Endothelial cell of umbilical vein (primary cell): ENCODE measurements around the gene PPP2R5D. TPM values are rescaled to one million over a fixed set of nuclear protein-coding genes. Genes with fewer than 3 reads are reported as not detected.

Source experiments
- BruUV-seq: library from RNA; stranded (reverse); fragments of 400-500 nt; replicated peaks from 2 replicates; lab custom pipeline; 2021; lab: Mats Ljungman, UMichigan
- CTCF ChIA-PET: fragments of 300-600, 350-600 bp; sonication (Branson Sonifier 250); formaldehyde crosslinking; loops from one replicate; lab custom pipeline; 2021; ENCODE audit warnings: antibody characterized with exemption, inconsistent platforms; lab: Charles Lee
- POLR2A ChIA-PET: fragments of 300-600, 350-600 bp; sonication (Branson Sonifier 250); formaldehyde crosslinking; loops from one replicate; lab custom pipeline; 2021; ENCODE audit warnings: antibody characterized with exemption, inconsistent platforms; lab: Charles Lee
- DNase-seq: peaks from one replicate; pipeline ENCODE4 v3.0.0-alpha.2; 2011; ENCODE audit warnings: low read depth, low spot score
- FAIRE-seq: peaks from 2 replicates; lab custom pipeline; 2011; peaks lifted over from hg19 to GRCh38; lab: Jason Lieb, UNC
- H2AFZ ChIP-seq: 2 replicates; pipeline ENCODE4 v1.6.0; 2012; ENCODE audit warnings: low read depth, low read length, control low read depth, inconsistent platforms
- H3K27ac ChIP-seq: 2 replicates; pipeline ENCODE4 v1.5.1; 2011; ENCODE audit warnings: low read depth, mild to moderate bottlenecking, control low read depth, low read length, moderate library complexity; ENCODE audit not compliant: insufficient read depth
- H3K27me3 ChIP-seq, 2 experiments: 2 replicates each; pipeline versions ENCODE4 v1.6.0 to v1.6.1; 2011; ENCODE audit warnings: low read length in 2 of 2, mixed read lengths in 1 of 2; ENCODE audit not compliant: control insufficient read depth in 2 of 2, insufficient read depth in 2 of 2
- H3K36me3 ChIP-seq, 2 experiments: 2 replicates in 1 of 2; 3 replicates in 1 of 2; pipeline ENCODE4 v1.5.1; 2011; ENCODE audit warnings: low read length in 2 of 2, mild to moderate bottlenecking in 1 of 2, moderate library complexity in 1 of 2; ENCODE audit not compliant: control insufficient read depth in 2 of 2, insufficient read depth in 2 of 2; ENCODE audit errors: extremely low read depth in 1 of 2
- H3K4me1 ChIP-seq: 3 replicates; pipeline ENCODE4 v1.5.1; 2011; ENCODE audit warnings: mild to moderate bottlenecking, low read length; ENCODE audit not compliant: control insufficient read depth, insufficient read depth; ENCODE audit errors: extremely low read depth
- H3K4me2 ChIP-seq: 2 replicates; pipeline ENCODE4 v1.6.1; 2011; ENCODE audit warnings: low read length, control low read depth, mixed read lengths; ENCODE audit not compliant: insufficient read depth
- H3K4me3 ChIP-seq, 3 experiments: fragments of 200-600 bp in 1 of 3; sonication (generic), shearing (Covaris generic) in 1 of 3; replicated peaks in 1 of 3; 2 replicates each; pipeline ENCODE4 v1.5.1; 2011 to 2016; ENCODE audit warnings: control low read depth in 3 of 3, low read length in 3 of 3, mild to moderate bottlenecking in 2 of 3, inconsistent platforms in 1 of 3, low read depth in 1 of 3, moderate library complexity in 1 of 3; ENCODE audit not compliant: insufficient read depth in 1 of 3
- H3K79me2 ChIP-seq: 2 replicates; pipeline ENCODE4 v1.6.0; 2012; ENCODE audit warnings: low read length, inconsistent platforms; ENCODE audit not compliant: control insufficient read depth, insufficient read depth
- H3K9ac ChIP-seq: replicated peaks from 2 replicates; pipeline ENCODE3; 2011; ENCODE audit warnings: low read length, control low read depth; ENCODE audit not compliant: insufficient read depth; ENCODE audit errors: extremely low read depth
- H3K9me1 ChIP-seq: replicated peaks from 3 replicates; pipeline ENCODE4 v1.6.0; 2011; ENCODE audit warnings: mild to moderate bottlenecking, low read length; ENCODE audit not compliant: control insufficient read depth, insufficient read depth; ENCODE audit errors: extremely low read depth
- H3K9me3 ChIP-seq: replicated peaks from 2 replicates; pipeline ENCODE4 v1.5.1; 2012; ENCODE audit warnings: low read length, inconsistent platforms; ENCODE audit not compliant: control insufficient read depth, insufficient read depth
- H4K20me1 ChIP-seq: replicated peaks from 2 replicates; pipeline ENCODE3; 2011; ENCODE audit warnings: mild to moderate bottlenecking, low read length; ENCODE audit not compliant: control insufficient read depth, insufficient read depth; ENCODE audit errors: extremely low read depth
- CTCF ChIP-seq, 2 donors: IDR thresholded peaks; 1 replicate in 1 of 2; 2 replicates in 1 of 2; pipeline ENCODE4 v1.5.1; 2011; ENCODE audit warnings: low read length in 2 of 2, mild to moderate bottlenecking in 2 of 2, moderate library complexity in 2 of 2, control low read depth in 1 of 2, inconsistent platforms in 1 of 2, low read depth in 1 of 2; ENCODE audit not compliant: insufficient read depth in 1 of 2; ENCODE audit errors: extremely low read depth in 1 of 2
- EZH2 ChIP-seq: IDR thresholded peaks from 2 replicates; pipeline ENCODE4 v1.6.1; 2012; ENCODE audit warnings: borderline replicate concordance, low read depth, mild to moderate bottlenecking, moderate library complexity, low read length, inconsistent platforms; ENCODE audit not compliant: severe bottlenecking
- FOS ChIP-seq: IDR thresholded peaks from 2 replicates; pipeline ENCODE4 v1.6.1; 2011; ENCODE audit warnings: mild to moderate bottlenecking, low read length, moderate library complexity, borderline replicate concordance; ENCODE audit not compliant: insufficient read depth
- GATA2 ChIP-seq: IDR thresholded peaks from 2 replicates; pipeline ENCODE4 v1.7.0; 2011; ENCODE audit warnings: low read depth, mild to moderate bottlenecking, moderate library complexity, mixed read lengths, low read length; ENCODE audit not compliant: insufficient read length, insufficient read depth
- JUN ChIP-seq: IDR thresholded peaks from 2 replicates; pipeline ENCODE4 v1.6.1; 2011; ENCODE audit warnings: borderline replicate concordance, low read depth; ENCODE audit not compliant: insufficient read length, insufficient read depth
- MAX ChIP-seq: IDR thresholded peaks from 2 replicates; pipeline ENCODE4 v1.6.1; 2011; ENCODE audit not compliant: insufficient read depth, insufficient read length
- MYC ChIP-seq: IDR thresholded peaks from one replicate; pipeline ENCODE4 v1.6.1; 2011; ENCODE audit warnings: mild to moderate bottlenecking, low read depth, low read length
- POLR2A ChIP-seq: IDR thresholded peaks from 2 replicates; pipeline ENCODE4 v1.6.1; 2012; ENCODE audit warnings: low read depth, mild to moderate bottlenecking, control low read depth, low read length
- POLR2AphosphoS5 ChIP-seq: IDR thresholded peaks from 2 replicates; pipeline ENCODE4 v1.6.1; 2012; ENCODE audit warnings: low read depth, mild to moderate bottlenecking, control low read depth, low read length, moderate library complexity; ENCODE audit not compliant: insufficient read depth
- dilution Hi-C: fragments of 300-500 bp; cut with MboI; formaldehyde crosslinking; loops from one replicate; pipeline ENCODE4 v1.15.0; 2019; ENCODE audit warnings: low sequenced_read_pairs; ENCODE audit not compliant: extremely low pct_ligation_motif_present
- intact Hi-C: fragments of 100-400 bp; cut with micrococcal nuclease; formaldehyde crosslinking; loops from one replicate; pipeline ENCODE4 v1.10.0; 2022
- polyA plus RNA-seq, 4 experiments: library from polyadenylated mRNA; depleted of rRNA in 3 of 4; stranded (reverse) in 3 of 4; unstranded in 1 of 4; fragments of >200 nt; gene quantifications; 2 replicates each; pipeline versions ENCODE4 v1.2.1 to v1.2.3, GENCODE V29; 2011 to 2012; ENCODE audit warnings: missing spikeins in 1 of 4
- total RNA-seq: library from RNA; stranded (reverse); gene quantifications from 2 replicates; pipeline ENCODE4 v1.2.3, GENCODE V29; 2021

PPP2R5D gene
- total and polyA plus RNA-seq, 2 donors (not counting 3 experiments of a cell fraction or from before 2014, with no cell fraction given): 45.5 to 60.2 TPM

- H3K9me1 ChIP-seq: no peaks in the 10 kb centered on the region
- no peak for FAIRE-seq
- no peak overlapping the region for H3K27ac ChIP-seq
- no peak overlapping the region for H3K9ac ChIP-seq
- no peaks in the 10 kb centered on the region for H3K27me3 ChIP-seq
- no peak for TF ChIP-seq GATA2
- no peak for TF ChIP-seq MYC
- ChIA-PET POLR2A (no interaction called here), CTCF (interaction anchor here (1.0 to 8.7 kb wide), 3 partner anchors 32 to 138 kb away, joined by 3 to 55 read pairs (median 3); no protein-coding TSS in a partner anchor)
- H3K9me3 ChIP-seq: no peaks in the 10 kb centered on the region
- no peak overlapping the region for H3K4me2 ChIP-seq
- no peaks in the 10 kb centered on the region for H3K4me1 ChIP-seq
- intact Hi-C loops (loop anchor here (5.0 kb wide), 1 partner anchor 121 kb away; no protein-coding TSS in a partner anchor), dilution Hi-C loops (no loop called here)
- no peaks in the 10 kb centered on the region for H3K79me2 ChIP-seq
- no TSS peak for BruUV-seq
- no peak overlapping the region for H3K4me3 ChIP-seq
- H4K20me1 ChIP-seq: no peaks in the 10 kb centered on the region
- no peak overlapping the region for H2AFZ ChIP-seq
- no peak for DNase-seq
- peaks cover 15 to 24% of the 10 kb centered on the region in 2 experiments for H3K36me3 ChIP-seq
These were observed 21.9 kb downstream of the PPP2R5D start for GRCh38 chr6:43006251-43006650.

DNA sequence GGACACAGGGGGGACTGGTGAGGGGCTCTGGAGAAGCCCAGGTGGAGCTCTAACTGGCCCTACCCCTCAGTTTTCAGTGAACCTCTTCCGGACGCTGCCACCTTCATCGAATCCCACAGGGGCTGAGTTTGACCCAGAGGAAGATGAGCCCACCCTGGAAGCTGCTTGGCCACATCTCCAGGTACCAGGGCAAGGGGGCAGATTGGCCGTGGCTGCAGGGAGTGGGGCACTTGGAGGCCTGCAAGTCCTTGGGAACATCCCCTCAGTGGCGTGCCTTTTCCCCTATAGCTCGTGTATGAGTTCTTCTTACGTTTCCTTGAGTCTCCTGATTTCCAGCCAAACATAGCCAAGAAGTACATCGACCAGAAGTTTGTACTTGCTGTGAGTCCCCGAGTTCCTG lies 22.8 kb downstream of the PPP2R5D start:
- no peak overlapping the region for H3K4me3 ChIP-seq
- BruUV-seq: no TSS peak
- FAIRE-seq: no peak
- H3K27ac ChIP-seq: no peak overlapping the region
- H2AFZ ChIP-seq: no peak overlapping the region
- intact Hi-C loops (loop anchor here (5.0 kb wide), 1 partner anchor 120 kb away; no protein-coding TSS in a partner anchor), dilution Hi-C loops (no loop called here)
- no peak for DNase-seq
- no peaks in the 10 kb centered on the region for H3K9me3 ChIP-seq
- no peaks in the 10 kb centered on the region for H3K27me3 ChIP-seq
- no peak for TF ChIP-seq FOS
- no peak for TF ChIP-seq GATA2
- TF ChIP-seq JUN: no peak
- no peak for TF ChIP-seq MYC
- TF ChIP-seq POLR2A: no peak
- no peak for TF ChIP-seq MAX
- no peak for TF ChIP-seq EZH2
- no peak for TF ChIP-seq POLR2AphosphoS5
- no peak for TF ChIP-seq CTCF (IDR thresholded peaks at IDR 0.05; ENCODE audit: extremely low read depth in 1 of 2, insufficient read depth in 1 of 2, low read depth in 1 of 2, low read length in 2 of 2)
- no peaks in the 10 kb centered on the region for H3K9me1 ChIP-seq
- ChIA-PET CTCF (interaction anchor here (1.1 to 8.7 kb wide), 2 partner anchors 11 to 137 kb away, joined by 4 to 55 read pairs; no protein-coding TSS in a partner anchor), POLR2A (no interaction called here)
- H3K4me2 ChIP-seq: no peak overlapping the region
- peaks cover 16 to 33% of the 10 kb centered on the region in 2 experiments for H3K36me3 ChIP-seq
- H4K20me1 ChIP-seq: no peaks in the 10 kb centered on the region
- H3K9ac ChIP-seq: no peak overlapping the region
- no peaks in the 10 kb centered on the region for H3K79me2 ChIP-seq
- H3K4me1 ChIP-seq: peaks cover under 1% of the 10 kb centered on the region
